A549 (cell line): ENCODE results near the gene ENAH. TPM values are rescaled to one million over a fixed set of nuclear protein-coding genes. Genes with fewer than 3 reads are reported as not detected.
A peak's percentile ranks its signal among the peaks of the same experiment; 100 is the strongest.

Experiments
- ATAC-seq, 2 experiments: fragments of 200-7000 bp in 1 of 2; fragments of >200 bp in 1 of 2; cut with Nextera tagmentation in 1 of 2; cut with Tn5 transposase in 1 of 2; 3 replicates each; pipeline versions ENCODE4 v1.8.0 to v1.9.1; 2018 to 2020; ENCODE audit warnings: mild to moderate bottlenecking in 1 of 2, moderate library complexity in 1 of 2
- CTCF ChIA-PET: fragments of 300-600 bp; sonication (Branson Sonifier 250); formaldehyde crosslinking; extraction: SDS; loops from one replicate; lab custom pipeline; 2021; ENCODE audit warnings: antibody characterized with exemption, inconsistent platforms; lab: Yijun Ruan, JAX
- POLR2A ChIA-PET: fragments of 350-600 bp; formaldehyde crosslinking; extraction: SDS; loops from one replicate; lab custom pipeline; 2021; ENCODE audit warnings: antibody characterized with exemption, inconsistent platforms; lab: Yijun Ruan, JAX
- DNase-seq, 2 experiments: peaks; one replicate each; pipeline versions ENCODE4 v3.0.0 to v3.0.0-alpha.2; 2011 to 2016; ENCODE audit warnings: low read depth in 1 of 2, low spot score in 1 of 2
- FAIRE-seq: peaks from 2 replicates; lab custom pipeline; 2011; peaks lifted over from hg19 to GRCh38; lab: Jason Lieb, UNC
- H3K27ac ChIP-seq, 2 experiments: fragments of >200 bp; sonication (Bioruptor Twin); formaldehyde crosslinking; 3 replicates each; pipeline ENCODE4 v1.5.1; 2016 to 2017
- H3K4me1 ChIP-seq: fragments of >200 bp; sonication (Bioruptor Twin); formaldehyde crosslinking; 3 replicates; pipeline ENCODE4 v1.6.1; 2016
- H3K4me2 ChIP-seq: fragments of >200 bp; sonication (Bioruptor Twin); formaldehyde crosslinking; 3 replicates; pipeline ENCODE4 v1.6.1; 2016
- H3K4me3 ChIP-seq: fragments of >200 bp; sonication (Bioruptor Twin); formaldehyde crosslinking; 3 replicates; pipeline ENCODE4 v1.5.1; 2016
- H3K9me3 ChIP-seq: fragments of >200 bp; sonication (Bioruptor Twin); formaldehyde crosslinking; 3 replicates; pipeline ENCODE4 v1.6.1; 2016
- CBX2 ChIP-seq: fragments of 200-600 bp; sonication (generic); IDR thresholded peaks from 2 replicates; pipeline ENCODE4 v1.6.1; 2016; ENCODE audit warnings: low read depth, mild to moderate bottlenecking, borderline replicate concordance
- CHD4 ChIP-seq: fragments of 200-600 bp; sonication (generic); IDR thresholded peaks from 2 replicates; pipeline ENCODE4 v1.6.1; 2016; ENCODE audit warnings: antibody characterized with exemption, mild to moderate bottlenecking, borderline replicate concordance
- EHF ChIP-seq: fragments of 250-450 bp; sonication (Bioruptor Pico); IDR thresholded peaks from 2 replicates; pipeline ENCODE4 v1.5.0; 2020; ENCODE audit warnings: mild to moderate bottlenecking
- ESRRA ChIP-seq: fragments of 150-350 bp; IDR thresholded peaks from 2 replicates; pipeline ENCODE4 v1.6.1; 2014; ENCODE audit warnings: mild to moderate bottlenecking, low read length, borderline replicate concordance
- FOSL2 ChIP-seq, 2 experiments: fragments of 450-650 bp in 1 of 2; fragments of >200 bp in 1 of 2; sonication (Bioruptor Twin) in 1 of 2; formaldehyde crosslinking; IDR thresholded peaks; 2 replicates each; pipeline versions ENCODE4 v1.5.0 to v1.6.1; 2016 to 2020; ENCODE audit warnings: mild to moderate bottlenecking in 1 of 2, moderate library complexity in 1 of 2
- FOXS1 ChIP-seq: fragments of 250-450 bp; sonication (Bioruptor Pico); IDR thresholded peaks from 2 replicates; pipeline ENCODE4 v1.5.0; 2020; ENCODE audit warnings: mild to moderate bottlenecking, moderate library complexity
- HDAC2 ChIP-seq: fragments of 200-600 bp; sonication (generic); IDR thresholded peaks from 2 replicates; pipeline ENCODE4 v1.6.1; 2016
- JUNB ChIP-seq: fragments of >200 bp; sonication (Bioruptor Twin); formaldehyde crosslinking; IDR thresholded peaks from 2 replicates; pipeline ENCODE4 v1.6.1; 2016
- KDM1A ChIP-seq: fragments of 200-600 bp; sonication (generic); IDR thresholded peaks from 2 replicates; pipeline ENCODE4 v1.6.1; 2016; ENCODE audit warnings: low read depth, mild to moderate bottlenecking
- MAFK ChIP-seq: fragments of 450-650 bp; IDR thresholded peaks from 2 replicates; pipeline ENCODE4 v1.6.1; 2014; ENCODE audit not compliant: partially characterized antibody
- MYC ChIP-seq: IDR thresholded peaks from 2 replicates; pipeline ENCODE4 v1.6.1; 2012; ENCODE audit warnings: mild to moderate bottlenecking, inconsistent platforms, low read length, improper control_type of control experiment, borderline replicate concordance
- NFE2L2 ChIP-seq: fragments of 150-350 bp; conservative IDR thresholded peaks from 2 replicates; pipeline ENCODE4 v1.6.1; 2014; ENCODE audit warnings: low read length
- POLR2AphosphoS2 ChIP-seq: conservative IDR thresholded peaks from 2 replicates; pipeline ENCODE4 v1.6.1; 2012; ENCODE audit warnings: low read length, improper control_type of control experiment, inconsistent platforms
- RAD21 ChIP-seq, 2 experiments: fragments of >200 bp in 1 of 2; sonication (Bioruptor Twin) in 1 of 2; formaldehyde crosslinking in 1 of 2; IDR thresholded peaks in 1 of 2; conservative IDR thresholded peaks in 1 of 2; 2 replicates in 1 of 2; 3 replicates in 1 of 2; pipeline ENCODE4 v1.6.1; 2012 to 2018; ENCODE audit warnings: inconsistent platforms in 1 of 2
- RCOR1 ChIP-seq: fragments of 150-350 bp; IDR thresholded peaks from 2 replicates; pipeline ENCODE4 v1.6.1; 2014; ENCODE audit warnings: antibody characterized with exemption, low read length, low read depth
- RNF2 ChIP-seq: fragments of 200-600 bp; sonication (generic); IDR thresholded peaks from 2 replicates; pipeline ENCODE4 v1.6.1; 2016; ENCODE audit warnings: low read depth, mild to moderate bottlenecking, antibody characterized with exemption, moderate library complexity, borderline replicate concordance
- ZC3H11A ChIP-seq: fragments of 450-650 bp; IDR thresholded peaks from 2 replicates; pipeline ENCODE4 v1.6.1; 2014; ENCODE audit warnings: antibody characterized with exemption, mild to moderate bottlenecking
- ZFP36 ChIP-seq: fragments of 450-650 bp; IDR thresholded peaks from 2 replicates; pipeline ENCODE4 v1.6.1; 2014; ENCODE audit warnings: borderline replicate concordance; ENCODE audit not compliant: partially characterized antibody
- ZNF302 ChIP-seq: fragments of 250-450 bp; sonication (Bioruptor Pico); IDR thresholded peaks from 2 replicates; pipeline ENCODE4 v1.9.0; 2021; ENCODE audit warnings: inconsistent platforms, mild to moderate bottlenecking, moderate library complexity
- WGBS: methylation state at CpG from one replicate; pipeline ENCODE4 v1.1.6; 2017; ENCODE audit errors: missing lambda C conversion rate; 5-methylcytosine and 5-hydroxymethylcytosine counted together
- polyA plus RNA-seq, 4 experiments: library from polyadenylated mRNA; depleted of rRNA in 3 of 4; stranded (reverse); fragments of >200 nt; fragmentation: RNase III in 1 of 4; extraction: RNeasy Plus Mini Kit Qiagen cat#74134 plus additional on column Dnase treatment in 1 of 4; gene quantifications; 2 replicates in 3 of 4; 3 replicates in 1 of 4; pipeline ENCODE4 v1.2.3, GENCODE V29; 2011 to 2017
- TF ChIP-seq, protein P1 (sequence below): fragments of >200 bp; sonication (Bioruptor Twin); formaldehyde crosslinking; IDR thresholded peaks from 3 replicates; pipeline ENCODE4 v1.5.1; 2016

Gene ENAH
- polyA plus RNA-seq, 2 of the 4 experiments (the other 2 are of a cell fraction), result 142 to 155 TPM

- 61% methylated on average over 18 of the region's 18 CpGs for WGBS
- TF ChIP-seq POLR2AphosphoS2 (no peak), ZFP36 (no peak), ZNF302 (CRISPR knock-in tag) (no peak), FOXS1 (CRISPR knock-in tag) (no peak), ESRRA (no peak), RCOR1 (no peak), RAD21 (conservative IDR thresholded peaks at IDR 0.05 in 1 of 2, IDR thresholded peaks at IDR 0.05 in 1 of 2) (no peak), EHF (no peak)
- TF ChIP-seq, all 56 proteins: peak for 0
- ATAC-seq (peak; percentile 28 to 48; a peak in 5 of 6 replicates), DNase-seq (no peak), FAIRE-seq (no peak)
- ChIA-PET CTCF (interaction anchor here (1.0 to 13.1 kb wide), 11 partner anchors 8 to 527 kb away, joined by 3 to 138 read pairs (median 3); no protein-coding TSS in a partner anchor), POLR2A (interaction anchor here (1.0 kb wide), 1 partner anchor 317 kb away, joined by 3 read pairs; no protein-coding TSS in a partner anchor)
- Histone ChIP-seq H3K9me3 (no peaks in the 10 kb centered on the region), H3K4me1 (peaks cover 48% of the 10 kb centered on the region), H3K27ac (peak overlapping the region in 1 of 2 experiments; percentile 60; a peak in 3 of 6 replicates), H3K4me2 (peak overlapping the region; percentile 65), H3K4me3 (no peak overlapping the region)
Measured at GRCh38 chr1:225460021-225460736, 192.7 kb downstream of the ENAH start.

GRCh38 chr1:225458222-225458631 is 194.7 kb downstream of the ENAH start:
- Histone ChIP-seq H3K9me3 (no peaks in the 10 kb centered on the region), H3K4me2 (no peak overlapping the region), H3K4me1 (peaks cover 61% of the 10 kb centered on the region), H3K27ac (no peak overlapping the region), H3K4me3 (no peak overlapping the region)
- FAIRE-seq, result no peak
- WGBS, result 70% methylated on average over 2 of the region's 2 CpGs
- no peak for ATAC-seq
- TF ChIP-seq MYC (no peak), MAFK (no peak), CHD4 (no peak), CBX2 (no peak), JUNB (no peak), ZC3H11A (no peak), KDM1A (no peak)
- TF ChIP-seq, protein P1, sequence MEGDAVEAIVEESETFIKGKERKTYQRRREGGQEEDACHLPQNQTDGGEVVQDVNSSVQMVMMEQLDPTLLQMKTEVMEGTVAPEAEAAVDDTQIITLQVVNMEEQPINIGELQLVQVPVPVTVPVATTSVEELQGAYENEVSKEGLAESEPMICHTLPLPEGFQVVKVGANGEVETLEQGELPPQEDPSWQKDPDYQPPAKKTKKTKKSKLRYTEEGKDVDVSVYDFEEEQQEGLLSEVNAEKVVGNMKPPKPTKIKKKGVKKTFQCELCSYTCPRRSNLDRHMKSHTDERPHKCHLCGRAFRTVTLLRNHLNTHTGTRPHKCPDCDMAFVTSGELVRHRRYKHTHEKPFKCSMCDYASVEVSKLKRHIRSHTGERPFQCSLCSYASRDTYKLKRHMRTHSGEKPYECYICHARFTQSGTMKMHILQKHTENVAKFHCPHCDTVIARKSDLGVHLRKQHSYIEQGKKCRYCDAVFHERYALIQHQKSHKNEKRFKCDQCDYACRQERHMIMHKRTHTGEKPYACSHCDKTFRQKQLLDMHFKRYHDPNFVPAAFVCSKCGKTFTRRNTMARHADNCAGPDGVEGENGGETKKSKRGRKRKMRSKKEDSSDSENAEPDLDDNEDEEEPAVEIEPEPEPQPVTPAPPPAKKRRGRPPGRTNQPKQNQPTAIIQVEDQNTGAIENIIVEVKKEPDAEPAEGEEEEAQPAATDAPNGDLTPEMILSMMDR, result no peak
- POLR2A ChIA-PET, result interaction anchor here (0.7 kb wide), 1 partner anchor 33 kb away, joined by 3 read pairs; no protein-coding TSS in a partner anchor
- DNase-seq, result no peak
- CTCF ChIA-PET, result interaction anchor here (2.1 to 13.1 kb wide), 3 partner anchors 10 to 314 kb away, joined by 4 to 138 read pairs (median 7); no protein-coding TSS in a partner anchor

DNA sequence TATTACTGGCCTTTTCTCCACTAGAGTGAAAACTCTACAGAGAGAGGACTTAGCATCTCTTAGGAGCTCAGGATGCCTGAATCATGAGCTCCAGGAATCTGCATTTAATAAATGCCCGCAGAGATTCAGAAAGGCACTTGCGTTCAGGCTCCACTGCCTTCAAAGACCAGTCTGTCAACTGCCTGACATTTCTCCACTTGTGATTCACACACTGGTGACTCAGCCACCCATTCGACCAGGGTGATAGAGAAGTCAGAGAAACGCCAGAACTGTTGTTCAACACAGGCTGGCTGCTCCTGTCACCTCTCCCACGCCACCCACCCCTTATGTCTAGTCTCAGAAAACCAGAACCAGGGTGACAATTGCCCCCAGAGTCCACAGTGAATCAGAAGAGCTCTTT is 198.2 kb downstream of the ENAH start:
- FAIRE-seq (peak; percentile 56), DNase-seq (peak; percentile 68 to 89)
- Histone ChIP-seq H3K4me2 (peak overlapping the region; percentile 83), H3K4me3 (no peak overlapping the region; the same call in 2 of the 3 replicates)
- POLR2A ChIA-PET, result no interaction called here
- TF ChIP-seq NFE2L2 (0 out of 2 replicates have a peak, but pooled peaks have one; percentile 8), HDAC2 (no peak), FOSL2 (IDR thresholded peaks at IDR 0.05) (peak; percentile 51), FOSL2 (CRISPR knock-in tag; IDR thresholded peaks at IDR 0.05) (peak; percentile 79), RNF2 (no peak), JUNB (peak; percentile 48; the same call in 1 of the 2 replicates)
- TF ChIP-seq, all 56 proteins: peak for 3
- WGBS, result 7% methylated on average over 5 of the region's 5 CpGs
- peak overlapping the region; percentile 40 to 60; a peak in 5 of 6 replicates for H3K27ac ChIP-seq
- ATAC-seq, result peak; percentile 90 to 95
- CTCF ChIA-PET, result interaction anchor here (0.9 to 13.1 kb wide), 7 partner anchors 9 to 477 kb away, joined by 3 to 138 read pairs (median 4); partner anchors contain the start of gene SRP9
- H3K9me3 ChIP-seq, result no peaks in the 10 kb centered on the region
- H3K4me1 ChIP-seq, result peaks cover 37% of the 10 kb centered on the region
